GM06990 (cell line): ENCODE measurements around the gene NOXO1.
A peak's percentile ranks its signal among the peaks of the same experiment; 100 is the strongest.

Source experiments
- DNase-seq: peaks from one replicate; pipeline ENCODE4 v3.0.0-alpha.2; 2011; ENCODE audit not compliant: insufficient read length; ENCODE audit errors: extremely low read depth
- H3K27me3 ChIP-seq: replicated peaks from 2 replicates; pipeline ENCODE4 v1.6.0; 2011; ENCODE audit warnings: low read length; ENCODE audit not compliant: control insufficient read depth, insufficient read depth
- H3K36me3 ChIP-seq: 2 replicates; pipeline ENCODE4 v1.5.1; 2011; ENCODE audit warnings: low read length; ENCODE audit not compliant: control insufficient read depth, insufficient read depth
- H3K4me3 ChIP-seq: replicated peaks from 2 replicates; pipeline ENCODE4 v1.5.1; 2011; ENCODE audit warnings: low read depth, mild to moderate bottlenecking, control low read depth, low read length
- TF ChIP-seq, protein P1 (sequence below): IDR thresholded peaks from 2 replicates; pipeline ENCODE4 v1.5.1; 2011; ENCODE audit warnings: low read length, control low read depth, mild to moderate bottlenecking, inconsistent platforms; ENCODE audit not compliant: insufficient read depth, poor library complexity, severe bottlenecking

NOXO1 gene

DNA sequence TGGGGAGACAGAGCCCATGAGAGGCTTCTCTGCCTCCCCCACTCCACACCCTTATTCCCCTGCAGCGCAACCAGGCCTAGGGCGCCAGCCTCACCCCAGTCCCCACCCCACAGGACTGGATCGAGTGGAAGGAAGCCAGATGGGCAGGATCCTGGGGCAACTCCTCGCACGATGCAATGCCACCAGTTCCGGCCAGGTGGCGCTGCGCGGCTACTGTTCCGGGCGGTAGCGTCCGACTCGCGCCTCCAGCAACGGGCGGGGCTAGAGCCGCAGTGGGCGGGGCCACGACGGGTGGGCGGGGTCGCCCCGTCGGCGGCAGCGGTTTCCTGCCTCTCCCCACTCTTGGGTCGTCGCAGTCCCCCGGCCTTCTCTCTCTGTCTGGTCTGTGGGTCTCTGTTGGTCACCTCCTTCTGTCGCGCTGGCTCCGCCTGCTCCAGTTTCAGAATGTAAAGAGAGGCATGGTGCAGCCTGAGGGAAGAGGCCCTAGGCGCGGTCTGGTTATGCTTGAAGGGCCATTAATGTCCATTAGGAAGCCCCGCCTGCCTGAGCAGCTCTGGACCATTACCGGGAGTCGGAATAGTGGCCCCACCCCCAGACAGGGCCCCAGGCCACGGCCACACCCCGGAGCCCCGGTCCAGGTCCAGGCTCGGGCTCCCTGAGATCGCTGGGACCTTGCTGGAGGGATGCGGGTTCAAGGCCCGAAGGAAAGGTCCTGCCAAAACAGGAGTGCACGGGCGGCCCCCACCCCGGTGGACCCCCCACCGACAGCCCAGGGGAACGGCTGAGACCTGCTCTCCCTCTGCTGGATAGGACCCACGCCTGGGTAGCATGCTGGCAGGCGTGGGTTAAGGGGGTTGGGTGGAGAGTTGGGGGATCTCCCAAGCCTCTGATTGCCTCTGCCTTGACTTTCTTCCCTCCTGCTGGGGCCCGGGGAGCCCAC is 42.1 kb upstream of the NOXO1 start:
- DNase-seq: peak; percentile 90
- Histone ChIP-seq H3K36me3 (no peaks in the 10 kb centered on the region), H3K27me3 (peaks cover 10% of the 10 kb centered on the region), H3K4me3 (no peak overlapping the region; the same call in 1 of the 2 replicates)
- TF ChIP-seq, protein P1, sequence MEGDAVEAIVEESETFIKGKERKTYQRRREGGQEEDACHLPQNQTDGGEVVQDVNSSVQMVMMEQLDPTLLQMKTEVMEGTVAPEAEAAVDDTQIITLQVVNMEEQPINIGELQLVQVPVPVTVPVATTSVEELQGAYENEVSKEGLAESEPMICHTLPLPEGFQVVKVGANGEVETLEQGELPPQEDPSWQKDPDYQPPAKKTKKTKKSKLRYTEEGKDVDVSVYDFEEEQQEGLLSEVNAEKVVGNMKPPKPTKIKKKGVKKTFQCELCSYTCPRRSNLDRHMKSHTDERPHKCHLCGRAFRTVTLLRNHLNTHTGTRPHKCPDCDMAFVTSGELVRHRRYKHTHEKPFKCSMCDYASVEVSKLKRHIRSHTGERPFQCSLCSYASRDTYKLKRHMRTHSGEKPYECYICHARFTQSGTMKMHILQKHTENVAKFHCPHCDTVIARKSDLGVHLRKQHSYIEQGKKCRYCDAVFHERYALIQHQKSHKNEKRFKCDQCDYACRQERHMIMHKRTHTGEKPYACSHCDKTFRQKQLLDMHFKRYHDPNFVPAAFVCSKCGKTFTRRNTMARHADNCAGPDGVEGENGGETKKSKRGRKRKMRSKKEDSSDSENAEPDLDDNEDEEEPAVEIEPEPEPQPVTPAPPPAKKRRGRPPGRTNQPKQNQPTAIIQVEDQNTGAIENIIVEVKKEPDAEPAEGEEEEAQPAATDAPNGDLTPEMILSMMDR: peak; percentile 88

DNA sequence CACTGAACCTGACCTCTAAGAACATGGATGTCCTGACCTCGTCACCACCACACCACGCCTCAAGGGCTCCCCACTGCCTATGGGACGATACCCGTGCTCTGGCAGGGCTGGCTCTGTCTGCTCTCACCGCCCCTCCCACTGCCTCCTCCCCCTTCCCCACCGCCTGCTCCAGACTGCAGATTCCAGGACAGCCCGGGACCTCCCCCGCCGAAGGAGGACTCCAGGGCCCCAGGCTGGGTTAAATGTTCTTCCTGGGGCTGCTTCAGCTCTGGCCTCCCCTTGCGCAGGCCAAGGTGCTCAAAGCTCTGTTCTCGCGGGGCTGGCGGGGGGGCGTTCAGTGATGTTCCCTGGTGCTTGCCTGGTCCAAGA is 41.4 kb upstream of the NOXO1 start:
- H3K4me3 ChIP-seq: no peak overlapping the region
- no peak for DNase-seq

DNA sequence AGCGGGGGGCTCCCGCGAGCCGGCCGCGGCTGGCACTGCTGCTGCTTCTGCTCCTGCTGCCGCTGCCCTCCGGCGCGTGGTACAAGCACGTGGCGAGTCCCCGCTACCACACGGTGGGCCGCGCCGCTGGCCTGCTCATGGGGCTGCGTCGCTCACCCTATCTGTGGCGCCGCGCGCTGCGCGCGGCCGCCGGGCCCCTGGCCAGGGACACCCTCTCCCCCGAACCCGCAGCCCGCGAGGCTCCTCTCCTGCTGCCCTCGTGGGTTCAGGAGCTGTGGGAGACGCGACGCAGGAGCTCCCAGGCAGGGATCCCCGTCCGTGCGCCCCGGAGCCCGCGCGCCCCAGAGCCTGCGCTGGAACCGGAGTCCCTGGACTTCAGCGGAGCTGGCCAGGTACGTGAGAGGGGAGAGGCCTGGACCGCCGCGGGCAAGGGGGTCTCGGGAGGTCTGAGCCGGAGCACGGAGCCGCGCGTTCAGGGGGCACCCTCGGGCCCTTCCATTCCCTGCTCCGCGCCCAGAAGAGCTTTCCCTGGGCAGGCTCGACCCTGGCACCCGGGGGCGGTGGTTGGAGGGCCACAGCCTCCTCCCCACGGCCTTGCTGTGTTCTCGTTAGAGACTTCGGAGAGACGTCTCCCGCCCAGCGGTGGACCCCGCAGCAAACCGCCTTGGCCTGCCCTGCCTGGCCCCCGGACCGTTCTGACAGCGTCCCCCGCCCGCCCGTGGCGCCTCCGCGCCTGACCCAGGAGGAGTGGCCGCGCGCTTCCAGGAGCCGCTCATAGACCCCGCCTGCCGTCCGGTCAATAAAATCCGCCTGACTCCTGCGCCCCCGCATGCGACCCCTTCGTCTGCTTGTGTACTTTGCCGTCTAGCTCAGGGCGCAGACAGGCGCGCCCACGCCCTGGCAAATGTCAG is 38.9 kb upstream of the NOXO1 start:
- Histone ChIP-seq H3K36me3 (no peaks in the 10 kb centered on the region), H3K4me3 (no peak overlapping the region), H3K27me3 (no peaks in the 10 kb centered on the region)
- TF ChIP-seq, protein P1: no peak
- DNase-seq: no peak

More for the DNA sequence above, 41.4 kb upstream of the NOXO1 start:
- Histone ChIP-seq H3K27me3 (peaks cover 7% of the 10 kb centered on the region), H3K36me3 (no peaks in the 10 kb centered on the region)
- TF ChIP-seq, protein P1: no peak

DNA sequence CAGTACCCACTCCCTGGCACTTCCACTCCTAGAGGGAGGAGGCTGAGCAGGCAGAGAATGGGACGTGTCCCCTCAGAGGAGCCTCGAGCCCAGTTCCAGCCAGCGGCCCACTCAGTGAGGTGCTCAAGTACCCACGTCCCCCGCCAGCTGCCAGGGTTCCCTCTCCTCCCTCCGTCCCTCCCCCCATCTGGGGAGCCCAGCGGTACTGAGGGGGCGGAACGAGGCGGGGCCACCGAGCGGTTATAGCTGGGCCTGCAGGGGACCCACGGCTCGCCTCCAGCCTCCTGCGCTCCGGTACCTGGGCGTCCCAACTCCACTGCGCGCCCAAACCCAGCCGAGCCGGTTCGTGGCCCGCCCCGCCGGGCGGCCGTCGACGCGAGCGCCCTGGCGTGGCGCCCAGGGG is 38.2 kb upstream of the NOXO1 start, which contains the start of gene NPW:
Gene NPW (plus strand): TSS at position 268 of the 403 bp plus-strand sequence.
- no peak for DNase-seq
- TF ChIP-seq, protein P1: no peak
- H3K4me3 ChIP-seq: no peak within 1 kb of the TSS
- H3K36me3 ChIP-seq: no peaks in the 10 kb centered on the region
- no peaks in the 10 kb centered on the region for H3K27me3 ChIP-seq

DNA sequence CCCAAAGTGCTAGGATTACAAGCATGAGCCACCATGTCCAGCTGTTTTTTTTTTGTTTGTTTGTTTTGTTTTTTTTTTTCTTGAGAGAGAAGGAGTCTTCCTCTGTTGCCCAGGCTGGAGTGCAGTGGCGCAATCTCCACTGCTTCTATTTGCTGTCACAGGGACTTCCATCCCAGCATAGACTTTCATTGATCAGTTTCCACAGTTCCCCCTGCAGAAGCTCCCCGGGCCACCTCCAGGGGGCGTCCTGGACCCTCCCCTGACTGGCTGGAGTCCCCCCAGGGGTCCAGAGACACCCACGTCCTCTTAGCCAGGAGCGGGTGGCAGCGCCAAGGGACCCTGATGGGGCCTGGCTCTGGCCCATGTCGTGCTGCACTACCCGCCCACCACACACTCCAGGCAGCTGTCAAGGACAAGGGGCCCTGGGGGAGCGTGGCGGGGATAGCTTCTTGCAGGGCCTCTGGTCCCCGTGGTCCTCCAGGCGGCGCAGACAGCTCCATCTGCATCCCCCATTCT is 35.2 kb upstream of the NOXO1 start:
- Histone ChIP-seq H3K36me3 (no peaks in the 10 kb centered on the region), H3K4me3 (no peak overlapping the region), H3K27me3 (no peaks in the 10 kb centered on the region)
- TF ChIP-seq, protein P1: peak; percentile 58
- DNase-seq: no peak
